Measurements from ENCODE around the gene PCNT.
"Not testable (repeated sequence)": the region's sequence is repeated elsewhere in the genome, so short reads cannot be mapped to it uniquely, and the experiment has no call there.

PCNT gene

GRCh38 chr21:46438241-46438640 lies 114.3 kb downstream of the PCNT start:
- TF ChIP-seq, protein P1, sequence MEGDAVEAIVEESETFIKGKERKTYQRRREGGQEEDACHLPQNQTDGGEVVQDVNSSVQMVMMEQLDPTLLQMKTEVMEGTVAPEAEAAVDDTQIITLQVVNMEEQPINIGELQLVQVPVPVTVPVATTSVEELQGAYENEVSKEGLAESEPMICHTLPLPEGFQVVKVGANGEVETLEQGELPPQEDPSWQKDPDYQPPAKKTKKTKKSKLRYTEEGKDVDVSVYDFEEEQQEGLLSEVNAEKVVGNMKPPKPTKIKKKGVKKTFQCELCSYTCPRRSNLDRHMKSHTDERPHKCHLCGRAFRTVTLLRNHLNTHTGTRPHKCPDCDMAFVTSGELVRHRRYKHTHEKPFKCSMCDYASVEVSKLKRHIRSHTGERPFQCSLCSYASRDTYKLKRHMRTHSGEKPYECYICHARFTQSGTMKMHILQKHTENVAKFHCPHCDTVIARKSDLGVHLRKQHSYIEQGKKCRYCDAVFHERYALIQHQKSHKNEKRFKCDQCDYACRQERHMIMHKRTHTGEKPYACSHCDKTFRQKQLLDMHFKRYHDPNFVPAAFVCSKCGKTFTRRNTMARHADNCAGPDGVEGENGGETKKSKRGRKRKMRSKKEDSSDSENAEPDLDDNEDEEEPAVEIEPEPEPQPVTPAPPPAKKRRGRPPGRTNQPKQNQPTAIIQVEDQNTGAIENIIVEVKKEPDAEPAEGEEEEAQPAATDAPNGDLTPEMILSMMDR (IDR thresholded peaks at IDR 0.05; ENCODE audit: control insufficient read depth, insufficient read depth, low read depth, low read length, missing control alignments) = no peak
- no peak for DNase-seq (ENCODE audit: low read depth)

DNA sequence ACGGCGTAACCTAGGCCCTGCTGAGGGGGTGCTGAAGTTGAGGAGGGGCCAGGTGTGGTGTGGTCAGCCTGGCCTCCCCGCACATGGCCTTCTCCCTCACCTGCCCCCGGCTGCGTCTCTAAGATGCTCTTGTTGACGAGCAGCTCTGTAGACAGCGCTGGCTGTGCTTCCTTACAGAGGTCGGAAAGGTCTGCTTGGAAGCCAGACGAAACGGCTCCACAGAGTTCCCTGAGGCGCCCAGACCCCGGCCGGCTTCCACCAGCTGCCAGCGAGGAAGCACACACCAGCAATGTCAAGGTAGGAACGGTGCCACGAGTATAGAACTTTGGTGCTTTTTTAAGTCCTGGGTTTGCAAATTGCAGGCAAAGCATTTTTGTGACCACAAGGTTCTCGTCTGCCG lies 116.0 kb downstream of the PCNT start:
- no peak for DNase-seq (ENCODE audit: low read depth)
- TF ChIP-seq, protein P1 (IDR thresholded peaks at IDR 0.05; ENCODE audit: control insufficient read depth, insufficient read depth, low read depth, low read length, missing control alignments) = no peak
- H3K4me3 ChIP-seq (ENCODE audit: control insufficient read depth, low read depth, low read length) = no peak overlapping the region

More at GRCh38 chr21:46438241-46438640, 114.3 kb downstream of the PCNT start:
- no peak overlapping the region for H3K4me3 ChIP-seq (ENCODE audit: control insufficient read depth, low read depth, low read length)

DNA sequence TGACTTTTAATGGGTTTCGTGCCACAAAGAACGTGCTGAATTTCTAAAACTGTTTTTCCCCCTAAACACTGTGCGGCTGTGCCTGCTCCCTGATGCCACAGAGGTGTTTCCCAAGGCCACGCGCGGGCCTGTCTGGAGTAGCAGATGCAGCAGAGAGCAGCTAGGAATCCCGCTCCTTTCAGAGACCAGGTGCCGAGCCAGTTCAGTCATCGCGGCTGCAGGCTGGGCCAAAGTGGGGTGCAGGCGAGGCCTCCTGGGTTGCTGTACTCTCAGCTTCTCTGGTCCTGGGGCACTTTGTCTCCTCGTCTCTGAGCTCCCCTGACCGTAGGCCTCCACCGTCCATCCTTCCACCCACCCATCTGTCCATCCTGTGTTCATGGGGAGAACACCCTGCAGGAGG lies 117.4 kb downstream of the PCNT start:
- DNase-seq (ENCODE audit: low read depth) = no peak
- TF ChIP-seq, protein P1 (IDR thresholded peaks at IDR 0.05; ENCODE audit: control insufficient read depth, insufficient read depth, low read depth, low read length, missing control alignments) = no peak
- no peak overlapping the region for H3K4me3 ChIP-seq (ENCODE audit: control insufficient read depth, low read depth, low read length)

- TF ChIP-seq, protein P1 (IDR thresholded peaks at IDR 0.05; ENCODE audit: control insufficient read depth, insufficient read depth, low read depth, low read length, missing control alignments) = no peak
- no peak overlapping the region for H3K4me3 ChIP-seq (ENCODE audit: control insufficient read depth, low read depth, low read length)
- DNase-seq (ENCODE audit: low read depth) = no peak
Measured at GRCh38 chr21:46441961-46442498, 118.1 kb downstream of the PCNT start.

DNA sequence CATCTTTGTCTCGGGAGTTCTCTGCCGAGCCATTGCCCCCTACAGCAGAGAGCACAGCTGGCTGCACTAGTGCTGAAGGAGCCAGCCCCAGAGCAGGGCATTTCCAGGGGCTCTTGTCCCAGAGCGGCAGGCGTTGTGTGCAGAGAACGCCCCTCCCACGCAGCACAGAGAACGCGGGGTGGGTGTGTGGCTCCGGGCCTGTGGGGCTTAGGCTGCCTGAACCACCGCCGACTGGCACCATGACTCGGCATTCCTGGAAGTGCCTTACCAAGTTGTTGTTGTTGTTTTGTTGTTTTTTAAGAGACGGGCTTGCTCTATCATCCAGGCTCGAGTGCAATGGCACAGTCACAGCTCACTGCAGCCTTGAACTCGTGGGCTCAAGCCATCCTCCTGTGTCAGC lies 119.0 kb downstream of the PCNT start:
- DNase-seq (ENCODE audit: low read depth) = no peak
- H3K4me3 ChIP-seq (ENCODE audit: control insufficient read depth, low read depth, low read length) = no peak overlapping the region
- TF ChIP-seq, protein P1 (IDR thresholded peaks at IDR 0.05; ENCODE audit: control insufficient read depth, insufficient read depth, low read depth, low read length, missing control alignments) = no peak

DNA sequence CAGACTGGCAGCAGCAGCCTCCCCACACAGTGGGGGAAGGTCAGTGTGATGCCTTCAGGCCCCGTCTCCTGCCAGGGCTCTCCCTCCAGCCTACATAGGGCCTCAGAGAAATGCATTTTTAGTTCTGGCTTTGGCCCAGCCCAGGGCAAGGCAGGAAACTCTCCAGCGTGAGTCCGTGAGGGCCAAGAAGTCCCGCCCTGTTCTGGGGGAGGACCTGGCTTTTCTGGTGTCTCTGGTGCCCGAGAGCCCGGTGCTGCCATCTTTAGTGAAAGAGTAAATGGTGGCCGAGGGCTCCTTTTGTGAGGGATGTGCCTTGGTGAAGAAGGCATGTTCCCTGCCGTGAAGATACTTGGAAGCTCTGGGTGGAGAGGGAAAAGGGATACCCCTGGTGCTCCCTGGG lies 120.0 kb downstream of the PCNT start:
- no peak overlapping the region for H3K4me3 ChIP-seq (ENCODE audit: control insufficient read depth, low read depth, low read length)
- TF ChIP-seq, protein P1 (IDR thresholded peaks at IDR 0.05; ENCODE audit: control insufficient read depth, insufficient read depth, low read depth, low read length, missing control alignments) = no peak
- DNase-seq (ENCODE audit: low read depth) = no peak

DNA sequence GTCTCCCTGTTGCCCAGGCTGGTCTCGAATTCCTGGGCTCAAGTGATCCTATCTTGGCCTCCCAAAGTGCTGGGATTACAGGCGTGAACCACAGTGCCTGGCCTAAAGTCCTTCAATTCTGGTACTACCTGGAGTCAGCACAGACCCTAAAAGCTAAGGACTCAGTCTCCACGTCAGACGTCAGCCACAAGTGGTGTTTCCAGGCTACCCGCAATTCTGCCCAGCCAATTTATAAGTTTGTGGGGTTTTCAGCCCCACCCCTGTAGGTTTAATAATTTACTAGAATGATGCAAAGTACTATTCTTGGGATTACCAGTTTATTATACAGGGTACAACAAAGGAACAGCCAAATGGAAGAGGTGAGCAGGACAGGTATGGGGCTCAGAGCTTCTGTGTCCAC lies 124.2 kb downstream of the PCNT start:
- no peak for DNase-seq (ENCODE audit: low read depth)
- no peak overlapping the region for H3K4me3 ChIP-seq (ENCODE audit: control insufficient read depth, low read depth, low read length)
- TF ChIP-seq, protein P1 (IDR thresholded peaks at IDR 0.05; ENCODE audit: control insufficient read depth, insufficient read depth, low read depth, low read length, missing control alignments) = no peak

GRCh38 chr21:46448855-46449254 lies 124.9 kb downstream of the PCNT start:
- H3K4me3 ChIP-seq (ENCODE audit: control insufficient read depth, low read depth, low read length); DNase-seq (ENCODE audit: low read depth): not testable (repeated sequence)

Data from AG09309 (cell line).